ENCODE results near the gene KLRC1. TPM values are rescaled to one million over a fixed set of nuclear protein-coding genes. Genes with fewer than 3 reads are reported as not detected.
"Not testable (repeated sequence)": the region's sequence is repeated elsewhere in the genome, so short reads cannot be mapped to it uniquely, and the experiment has no call there.

Gene KLRC1
- total RNA-seq, 1 experiment from 2014 or later: 0.71 TPM

DNA sequence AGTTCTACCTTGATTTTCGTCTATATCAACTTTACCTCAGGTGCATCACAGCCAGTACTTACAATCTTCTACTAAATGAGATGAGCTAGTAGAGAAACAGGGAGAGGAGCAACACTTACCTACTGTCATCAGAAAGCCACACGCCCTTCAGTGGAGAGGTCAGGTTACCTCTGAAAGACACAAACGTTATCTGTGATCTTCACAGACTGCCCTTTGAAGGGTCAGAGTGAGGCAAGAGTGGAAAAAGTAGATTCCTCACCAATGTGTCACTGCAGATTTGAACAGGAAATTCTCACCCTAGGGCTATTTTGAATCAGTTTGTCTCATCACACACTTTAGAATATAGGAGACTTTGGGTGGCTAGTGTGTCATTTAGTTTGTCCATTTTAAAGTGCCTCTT is 31.0 kb downstream of the KLRC1 start:
- not testable (repeated sequence) for DNase-seq (ENCODE audit: low read depth)

DNA sequence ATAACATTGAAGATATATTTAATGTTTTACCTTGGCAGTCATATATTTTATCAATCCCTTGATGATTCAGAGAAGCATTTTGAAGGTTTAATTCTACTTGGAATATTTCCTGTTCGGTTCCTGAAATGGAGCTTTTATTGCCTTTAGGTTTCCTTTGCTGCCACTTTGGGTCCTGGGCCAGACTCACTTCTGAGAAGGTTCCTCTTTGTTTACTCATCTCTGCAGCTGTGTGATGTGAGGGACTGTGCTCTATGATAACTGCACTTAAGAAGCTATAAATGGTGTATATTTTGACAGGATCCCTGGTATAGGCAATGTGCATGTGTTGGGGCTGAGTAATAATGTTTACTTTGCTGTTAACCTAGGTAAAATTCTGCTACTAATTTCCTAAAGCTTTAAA is 32.8 kb downstream of the KLRC1 start, which contains the start of gene KLRC3:
Gene KLRC3, minus strand, starts transcription at position 262 of the 400 bp plus-strand sequence. Its CDS starts 45 bp downstream, at position 217.
- peak; percentile 75 for DNase-seq (ENCODE audit: low read depth)

DNA sequence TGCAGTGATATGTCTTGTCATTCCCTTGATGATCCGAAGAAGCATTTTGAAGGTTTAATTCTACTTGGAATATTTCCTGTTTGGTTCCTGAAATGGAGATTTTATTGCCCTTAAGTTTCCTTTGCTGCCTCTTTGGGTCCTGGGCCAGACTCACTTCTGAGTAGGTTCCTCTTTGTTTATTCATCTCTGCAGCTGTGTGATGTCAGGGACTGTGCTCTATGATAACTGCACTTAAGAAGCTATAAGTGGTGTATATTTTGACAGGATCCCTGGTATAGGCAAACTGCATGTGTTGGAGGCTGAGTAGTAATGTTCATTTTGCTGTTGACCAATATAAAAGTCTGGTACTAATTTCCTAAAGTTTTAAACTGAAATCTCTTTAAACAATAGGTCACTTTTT is 43.8 kb downstream of the KLRC1 start, which contains the start of gene KLRC4:
Gene KLRC4, minus strand, starts transcription at position 366 of the 400 bp plus-strand sequence. Its CDS starts 182 bp downstream, at position 184.
- peak; percentile 6 for DNase-seq (ENCODE audit: low read depth)

DNA sequence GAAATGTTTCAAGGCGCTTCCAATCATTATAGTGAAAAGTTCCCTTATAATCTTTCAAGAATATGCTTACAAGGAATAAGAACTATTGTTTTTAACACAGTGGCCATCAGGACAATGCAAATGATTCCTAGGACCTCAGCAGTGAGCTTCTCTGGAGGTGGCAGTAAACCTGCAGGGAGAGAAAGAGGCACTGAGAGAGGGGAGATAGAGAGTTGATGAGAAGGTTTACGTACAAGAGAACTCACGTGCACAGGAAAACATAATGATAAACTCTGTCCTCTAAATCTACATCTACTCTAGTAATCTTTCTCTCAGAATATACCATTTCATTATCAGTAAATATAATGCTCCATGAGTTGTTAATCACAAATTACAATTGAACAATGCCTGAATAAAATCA is 44.3 kb downstream of the KLRC1 start:
- no peak for DNase-seq (ENCODE audit: low read depth)

DNA sequence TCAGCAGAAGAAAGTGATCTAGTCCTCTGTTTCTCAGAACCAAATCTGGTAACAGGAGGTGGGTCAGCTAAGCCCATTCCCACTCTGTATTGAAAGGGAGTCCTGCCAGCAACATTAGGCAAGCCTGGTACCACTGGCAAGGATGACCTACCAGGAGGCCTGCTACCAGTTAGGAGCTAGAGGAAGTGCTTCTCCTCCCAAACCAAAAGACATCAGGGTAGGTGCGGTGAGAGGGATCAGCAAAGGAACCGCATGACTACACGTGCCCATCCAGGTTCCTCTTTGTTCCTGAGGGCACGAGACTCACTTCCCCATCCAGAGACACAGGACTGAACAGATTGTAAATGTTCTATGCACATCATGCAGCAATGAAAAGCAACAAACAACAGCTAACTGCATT is 46.5 kb downstream of the KLRC1 start:
- DNase-seq (ENCODE audit: low read depth): no peak

DNA sequence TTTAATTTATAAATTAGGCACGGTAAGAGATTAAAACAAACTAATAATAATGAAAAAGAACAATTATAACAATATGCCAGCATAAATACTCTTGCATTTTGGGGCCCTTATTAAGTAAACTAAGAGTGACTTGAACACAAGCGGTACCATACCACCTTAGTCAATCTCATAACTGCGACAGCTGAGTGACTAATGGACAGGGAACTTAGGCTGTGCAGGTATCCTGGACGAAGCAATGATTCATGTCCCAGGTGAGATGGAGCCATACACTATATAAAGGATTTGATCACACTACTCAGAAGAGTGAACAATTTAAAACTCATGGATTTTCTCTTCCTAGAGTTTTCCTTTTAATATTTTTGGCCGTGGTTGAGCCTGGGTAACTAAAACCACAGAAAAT is 47.9 kb downstream of the KLRC1 start:
- DNase-seq (ENCODE audit: low read depth): no peak

DNA sequence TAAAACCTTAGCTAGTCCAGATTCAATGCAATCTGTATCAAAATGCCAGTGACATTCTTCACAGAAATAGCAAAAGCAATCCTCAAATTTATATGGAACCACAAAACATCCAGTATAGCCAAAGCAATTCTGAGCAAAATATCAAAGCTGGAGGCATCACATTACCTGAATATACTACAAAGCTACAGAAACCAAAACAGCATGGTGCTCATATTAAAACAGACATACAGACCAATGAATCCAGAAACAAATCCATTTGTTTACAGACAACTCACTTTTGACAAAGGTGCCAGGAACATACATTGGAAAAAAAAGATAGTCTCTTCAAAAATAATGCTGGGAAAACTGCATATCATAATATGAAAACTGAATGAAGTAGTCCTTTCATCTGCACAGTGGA is 48.4 kb downstream of the KLRC1 start:
- DNase-seq (ENCODE audit: low read depth): no peak

DNA sequence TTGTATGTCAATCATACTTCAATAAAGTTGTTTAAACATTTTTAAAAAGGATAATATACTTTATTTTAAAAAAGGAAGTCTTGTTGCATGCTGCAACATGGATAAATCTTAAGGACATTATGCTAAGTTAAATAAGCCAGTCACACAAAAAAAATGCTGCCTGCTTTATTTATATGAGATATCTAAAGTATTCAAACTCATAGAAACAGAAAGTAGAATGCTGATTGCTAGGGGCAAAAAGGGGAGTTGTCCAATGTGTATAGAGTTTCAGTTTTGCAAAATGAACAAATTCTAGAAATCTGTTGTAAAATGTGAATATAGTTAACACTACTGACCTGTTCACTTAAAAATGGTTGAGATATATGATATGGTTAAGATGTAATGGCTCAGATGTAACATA is 52.3 kb downstream of the KLRC1 start:
- DNase-seq (ENCODE audit: low read depth): no peak

DNA sequence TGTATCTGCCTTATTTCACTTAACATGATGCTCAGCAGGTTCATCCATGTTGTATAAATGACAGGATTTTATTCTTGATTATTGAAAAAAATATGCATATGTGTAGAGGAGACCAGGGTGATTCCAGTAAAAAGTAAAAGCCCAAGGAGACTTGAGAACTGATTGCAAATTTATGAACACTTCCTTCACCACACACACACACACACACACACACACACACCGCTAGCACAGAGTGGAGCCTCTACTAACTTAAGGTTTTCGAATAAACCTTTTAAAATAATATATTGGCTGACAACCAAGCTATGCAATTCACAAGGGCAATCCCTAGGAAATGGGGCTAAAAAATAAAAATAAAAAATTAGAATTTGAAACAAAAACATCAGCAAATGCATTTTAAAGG is 55.0 kb downstream of the KLRC1 start:
- DNase-seq (ENCODE audit: low read depth): no peak

DNA sequence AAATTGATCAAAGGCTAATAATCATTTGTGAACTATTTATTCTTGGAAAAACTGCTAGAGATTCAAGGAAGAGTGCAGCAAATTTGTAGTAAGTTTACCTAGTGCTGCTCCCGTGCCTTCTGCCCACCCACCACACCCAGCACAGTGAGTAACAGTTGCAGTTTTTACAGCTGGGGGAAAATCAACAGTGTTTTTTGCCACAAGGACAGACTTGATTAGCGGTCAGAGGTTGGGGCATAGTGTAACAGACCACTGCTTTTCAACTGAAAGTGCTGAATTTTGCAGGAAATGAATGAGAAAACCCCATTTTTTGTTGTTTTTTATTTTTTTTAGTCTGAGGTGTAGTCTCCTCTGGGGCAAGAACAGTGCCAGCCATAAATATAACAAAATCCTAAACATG is 55.9 kb downstream of the KLRC1 start:
- no peak for DNase-seq (ENCODE audit: low read depth)

DNA sequence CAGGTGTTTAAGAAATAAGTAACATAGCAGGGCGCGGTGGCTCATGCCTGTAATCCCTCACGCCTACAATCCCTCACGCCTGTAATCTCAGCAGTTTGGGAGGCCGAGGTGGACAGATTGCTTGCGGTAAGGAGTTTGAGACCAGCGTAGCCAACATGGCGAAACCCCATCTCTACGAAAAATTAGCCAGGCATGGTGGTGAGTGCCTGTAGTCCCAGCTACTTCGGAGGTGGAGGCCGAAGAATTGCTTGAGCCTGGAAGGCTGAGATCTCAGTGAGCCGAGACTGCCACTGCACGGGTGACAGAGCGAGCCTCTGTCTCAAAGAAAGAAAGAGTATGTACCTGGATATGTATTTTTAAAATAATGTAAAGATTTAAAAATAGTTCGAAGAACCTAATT is 57.0 kb downstream of the KLRC1 start:
- DNase-seq (ENCODE audit: low read depth): not testable (repeated sequence)

Other genes starting within 250 kb of the KLRC1 start
- 2.3 and 3.9 TPM in 2 replicates for gene GABARAPL1, start 240.5 kb downstream of the KLRC1 start, total RNA-seq (2014; rRNA removed; shearing (Covaris generic))
- gene KLRD1, start 145.5 kb downstream of the KLRC1 start, total RNA-seq (2014; rRNA removed; shearing (Covaris generic)): under 0.01 TPM in 1 of 2 replicates, not detected in the other
- gene KLRK1, start 63.3 kb downstream of the KLRC1 start, total RNA-seq (2014; rRNA removed; shearing (Covaris generic)): not detected in 2 replicates
- gene KLRC4, start 43.6 kb downstream of the KLRC1 start, total RNA-seq (2014; rRNA removed; shearing (Covaris generic)): not detected in 2 replicates
- gene KLRC3, start 32.8 kb downstream of the KLRC1 start, total RNA-seq (2014; rRNA removed; shearing (Covaris generic)): not detected in 2 replicates
- gene KLRC2, start 17.4 kb downstream of the KLRC1 start, total RNA-seq (2014; rRNA removed; shearing (Covaris generic)): not detected in 2 replicates
- 1.3 and 1.4 TPM in 2 replicates for gene EIF2S3B, start 52.5 kb upstream of the KLRC1 start, total RNA-seq (2014; rRNA removed; shearing (Covaris generic))
- gene MAGOHB, start 160.2 kb upstream of the KLRC1 start, total RNA-seq (2014; rRNA removed; shearing (Covaris generic)): 86.5 and 97.5 TPM in 2 replicates
- gene STYK1, start 220.7 kb upstream of the KLRC1 start, total RNA-seq (2014; rRNA removed; shearing (Covaris generic)): 0.69 and 1.4 TPM in 2 replicates

All from HT1080 (cell line).